Measurements from ENCODE around the gene IFIT3.

The IFIT3 gene

DNA sequence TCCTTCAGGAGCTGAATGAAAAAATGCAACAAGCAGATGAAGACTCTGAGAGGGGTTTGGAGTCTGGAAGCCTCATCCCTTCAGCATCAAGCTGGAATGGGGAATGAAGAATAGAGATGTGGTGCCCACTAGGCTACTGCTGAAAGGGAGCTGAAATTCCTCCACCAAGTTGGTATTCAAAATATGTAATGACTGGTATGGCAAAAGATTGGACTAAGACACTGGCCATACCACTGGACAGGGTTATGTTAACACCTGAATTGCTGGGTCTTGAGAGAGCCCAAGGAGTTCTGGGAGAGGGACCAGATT is 20.6 kb upstream of the IFIT3 start:
- no peaks in the 10 kb centered on the region for H3K36me3 ChIP-seq (ENCODE audit: insufficient read depth, low read length)
- TF ChIP-seq CTCF (conservative IDR thresholded peaks at IDR 0.05; ENCODE audit: low read length) (no peak), EZH2phosphoT487 (IDR thresholded peaks at IDR 0.05; ENCODE audit: borderline replicate concordance) (no peak)
- H2AFZ ChIP-seq (ENCODE audit: low read length), result no peak overlapping the region
- H3F3A ChIP-seq (ENCODE audit: low read depth), result no peaks in the 10 kb centered on the region
- H4K20me1 ChIP-seq (ENCODE audit: insufficient read depth, low read length, poor library complexity, severe bottlenecking), result no peaks in the 10 kb centered on the region
- 0 out of 2 replicates have a peak, but pooled peaks cover 3% of the 10 kb centered on the region for H3K9me3 ChIP-seq (ENCODE audit: insufficient read depth, low read depth, low read length)
- H3K9ac ChIP-seq (ENCODE audit: low read depth, low read length, poor library complexity, severe bottlenecking), result no peak overlapping the region
- H3K79me2 ChIP-seq (ENCODE audit: insufficient read depth, low read length), result 0 out of 2 replicates have a peak, but pooled peaks cover 17% of the 10 kb centered on the region
- H3K4me3 ChIP-seq (ENCODE audit: low read length, poor library complexity, severe bottlenecking), result no peak overlapping the region
- peaks cover 14% of the 10 kb centered on the region for H3K4me1 ChIP-seq (ENCODE audit: insufficient read depth, low read length, poor library complexity, severe bottlenecking)
- no peak overlapping the region for H3K4me2 ChIP-seq (ENCODE audit: low read depth, low read length, poor library complexity, severe bottlenecking)
- H3K27me3 ChIP-seq (ENCODE audit: insufficient read depth, low read length, poor library complexity, severe bottlenecking), result no peaks in the 10 kb centered on the region
- no peaks in the 10 kb centered on the region for H3K9me2 ChIP-seq (replicated peaks; ENCODE audit: low read depth, low read length)

DNA sequence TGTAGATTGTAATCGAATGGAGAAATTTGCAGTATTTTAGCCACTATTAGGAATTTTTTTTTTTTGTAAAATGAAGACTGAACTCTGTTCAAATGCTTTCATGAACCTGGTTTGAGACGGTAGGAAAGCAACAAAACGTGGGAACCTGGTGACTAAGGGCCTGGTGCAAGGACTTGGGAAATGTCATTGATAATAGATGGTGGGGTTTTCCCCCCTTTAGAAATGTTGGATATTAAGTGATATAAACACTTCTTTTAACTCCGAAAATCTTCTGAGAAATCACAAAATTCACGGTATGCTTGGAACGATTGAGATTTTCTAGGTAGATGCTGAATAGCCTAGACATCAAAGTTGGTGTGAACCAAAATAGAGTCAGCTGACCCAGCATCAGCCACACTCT is 19.5 kb upstream of the IFIT3 start:
- Histone ChIP-seq H3K36me3 (ENCODE audit: insufficient read depth, low read length) (no peaks in the 10 kb centered on the region), H3K79me2 (ENCODE audit: insufficient read depth, low read length) (0 out of 2 replicates have a peak, but pooled peaks cover 9% of the 10 kb centered on the region), H3K27me3 (ENCODE audit: insufficient read depth, low read length, poor library complexity, severe bottlenecking) (no peaks in the 10 kb centered on the region), H3K9me3 (ENCODE audit: insufficient read depth, low read depth, low read length) (0 out of 2 replicates have a peak, but pooled peaks cover 3% of the 10 kb centered on the region), H3K4me1 (ENCODE audit: insufficient read depth, low read length, poor library complexity, severe bottlenecking) (peaks cover 5% of the 10 kb centered on the region), H4K20me1 (ENCODE audit: insufficient read depth, low read length, poor library complexity, severe bottlenecking) (no peaks in the 10 kb centered on the region), H2AFZ (ENCODE audit: low read length) (no peak overlapping the region), H3K4me3 (ENCODE audit: low read length, poor library complexity, severe bottlenecking) (no peak overlapping the region), H3K4me2 (ENCODE audit: low read depth, low read length, poor library complexity, severe bottlenecking) (no peak overlapping the region), H3F3A (ENCODE audit: low read depth) (no peaks in the 10 kb centered on the region), H3K9ac (ENCODE audit: low read depth, low read length, poor library complexity, severe bottlenecking) (no peak overlapping the region), H3K9me2 (replicated peaks; ENCODE audit: low read depth, low read length) (no peaks in the 10 kb centered on the region)
- TF ChIP-seq CTCF (conservative IDR thresholded peaks at IDR 0.05; ENCODE audit: low read length), result no peak
- TF ChIP-seq EZH2phosphoT487 (IDR thresholded peaks at IDR 0.05; ENCODE audit: borderline replicate concordance), result no peak

GRCh38 chr10:89308736-89309135 is 19.1 kb upstream of the IFIT3 start:
- Histone ChIP-seq H3K4me3 (ENCODE audit: low read length, poor library complexity, severe bottlenecking) (no peak overlapping the region), H3K36me3 (ENCODE audit: insufficient read depth, low read length) (no peaks in the 10 kb centered on the region), H4K20me1 (ENCODE audit: insufficient read depth, low read length, poor library complexity, severe bottlenecking) (no peaks in the 10 kb centered on the region), H3K27me3 (ENCODE audit: insufficient read depth, low read length, poor library complexity, severe bottlenecking) (no peaks in the 10 kb centered on the region), H3K79me2 (ENCODE audit: insufficient read depth, low read length) (0 out of 2 replicates have a peak, but pooled peaks cover 5% of the 10 kb centered on the region), H3K9me2 (replicated peaks; ENCODE audit: low read depth, low read length) (no peaks in the 10 kb centered on the region), H3K4me1 (ENCODE audit: insufficient read depth, low read length, poor library complexity, severe bottlenecking) (peaks cover under 1% of the 10 kb centered on the region), H3F3A (ENCODE audit: low read depth) (no peaks in the 10 kb centered on the region), H3K4me2 (ENCODE audit: low read depth, low read length, poor library complexity, severe bottlenecking) (no peak overlapping the region), H3K9ac (ENCODE audit: low read depth, low read length, poor library complexity, severe bottlenecking) (no peak overlapping the region), H3K9me3 (ENCODE audit: insufficient read depth, low read depth, low read length) (0 out of 2 replicates have a peak, but pooled peaks cover 3% of the 10 kb centered on the region), H2AFZ (ENCODE audit: low read length) (no peak overlapping the region)
- TF ChIP-seq CTCF (conservative IDR thresholded peaks at IDR 0.05; ENCODE audit: low read length), result no peak
- TF ChIP-seq EZH2phosphoT487 (IDR thresholded peaks at IDR 0.05; ENCODE audit: borderline replicate concordance), result no peak

Measured in Loucy (cell line).